NB4 (cell line): Measurements from ENCODE around the gene C5orf15.
"Not testable (repeated sequence)": the region's sequence is repeated elsewhere in the genome, so short reads cannot be mapped to it uniquely, and the experiment has no call there.

Source experiments
- DNase-seq: peaks from one replicate; pipeline ENCODE4 v3.0.0; 2010; ENCODE audit warnings: low read depth
- H3K4me3 ChIP-seq: one replicate; pipeline ENCODE4 v1.5.1; 2011; ENCODE audit warnings: mild to moderate bottlenecking, low read depth, low read length, moderate library complexity
- CTCF ChIP-seq: IDR thresholded peaks from one replicate; pipeline ENCODE4 v1.5.1; 2012; ENCODE audit warnings: low read depth, low read length
- MYC ChIP-seq: IDR thresholded peaks from 2 replicates; pipeline ENCODE4 v1.6.1; 2011; ENCODE audit warnings: low read depth, low read length
- POLR2A ChIP-seq: IDR thresholded peaks from 2 replicates; pipeline ENCODE4 v1.6.1; 2011; ENCODE audit warnings: mild to moderate bottlenecking; ENCODE audit not compliant: insufficient read length; ENCODE audit errors: extremely low read depth
- TF ChIP-seq, protein P1 (sequence below): IDR thresholded peaks from 2 replicates; pipeline ENCODE4 v1.6.1; 2011; ENCODE audit warnings: low read depth, low read length

Gene C5orf15

DNA sequence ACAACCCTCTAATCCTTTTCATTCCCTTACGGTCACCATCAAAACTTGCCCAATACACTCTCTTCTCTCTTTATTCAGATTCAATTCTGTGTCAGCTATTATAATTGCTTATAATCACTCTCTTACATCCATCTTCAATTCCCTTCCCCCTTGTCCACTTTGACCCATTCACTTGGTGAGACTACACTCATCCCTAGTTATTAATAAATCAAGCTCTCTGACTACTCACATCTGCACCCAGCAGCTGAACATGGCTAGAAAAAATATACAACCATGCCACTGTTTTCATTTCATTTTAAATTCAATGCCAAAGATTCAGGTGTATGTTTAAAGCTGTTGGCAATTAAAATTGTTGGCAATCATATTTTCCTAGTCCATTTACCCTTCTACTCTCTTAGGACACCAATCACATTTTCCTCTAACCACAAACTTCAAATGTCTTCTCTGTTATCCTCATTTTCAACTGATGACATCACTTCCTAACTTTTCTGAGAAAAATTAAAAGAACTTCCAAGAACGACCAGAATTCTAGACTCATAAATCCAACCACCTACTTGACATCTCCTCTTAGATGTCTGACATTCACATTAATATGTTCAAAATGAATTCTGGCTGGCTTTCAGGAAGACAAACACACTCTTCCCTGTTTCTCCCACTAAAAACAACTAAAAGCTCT is 5.5 kb downstream of the C5orf15 start:
- no peak for DNase-seq

DNA sequence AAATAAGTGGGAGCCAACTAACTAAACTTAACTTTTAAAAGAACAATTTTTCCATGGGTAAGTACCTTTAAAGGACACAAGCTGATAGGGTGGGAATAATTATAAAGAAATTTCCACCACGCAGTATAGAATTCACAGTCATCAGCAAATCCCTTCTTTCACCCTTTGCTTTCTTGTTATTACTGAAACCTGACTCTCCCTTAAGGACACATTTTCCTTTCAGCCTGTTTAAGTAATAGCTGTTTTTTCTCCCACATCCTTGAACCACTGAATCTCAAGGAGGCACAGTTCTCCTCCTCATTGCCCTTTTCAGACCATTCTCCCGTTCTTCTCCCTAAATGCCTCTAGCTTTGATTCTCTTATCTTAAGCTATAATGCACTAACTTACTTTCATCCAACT is 6.3 kb downstream of the C5orf15 start:
- no peak for TF ChIP-seq MYC
- TF ChIP-seq CTCF = no peak
- no peak overlapping the region for H3K4me3 ChIP-seq
- DNase-seq = no peak

More for the DNA sequence above, 5.5 kb downstream of the C5orf15 start:
- H3K4me3 ChIP-seq = no peak overlapping the region
- TF ChIP-seq MYC (no peak), CTCF (no peak), POLR2A (no peak)
- TF ChIP-seq, protein P1, sequence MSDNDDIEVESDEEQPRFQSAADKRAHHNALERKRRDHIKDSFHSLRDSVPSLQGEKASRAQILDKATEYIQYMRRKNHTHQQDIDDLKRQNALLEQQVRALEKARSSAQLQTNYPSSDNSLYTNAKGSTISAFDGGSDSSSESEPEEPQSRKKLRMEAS = no peak

GRCh38 chr5:133959643-133960042 is 8.8 kb downstream of the C5orf15 start:
- no peak overlapping the region for H3K4me3 ChIP-seq
- no peak for DNase-seq
- TF ChIP-seq, protein P1 = no peak
- TF ChIP-seq MYC = no peak
- TF ChIP-seq CTCF = no peak

DNA sequence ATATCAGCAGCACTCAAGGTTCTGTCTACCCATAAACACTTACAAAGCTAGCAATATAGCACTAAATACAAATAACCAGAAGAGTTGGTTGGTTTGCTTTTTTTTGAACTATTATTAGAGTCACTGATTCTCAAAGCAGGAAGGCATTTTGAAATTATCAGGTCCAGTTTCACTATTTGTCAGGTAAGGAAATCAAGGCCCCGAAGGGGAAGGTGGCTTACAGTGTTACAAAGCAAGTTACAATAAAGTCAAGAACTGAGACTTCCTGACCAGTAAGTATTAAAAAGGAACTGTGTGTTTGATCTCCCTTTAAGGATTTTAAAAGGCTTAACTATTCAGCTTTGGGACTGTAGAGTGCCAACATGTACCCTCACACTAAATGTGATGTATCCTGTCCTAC is 10.8 kb downstream of the C5orf15 start:
- no peak for TF ChIP-seq MYC
- no peak for DNase-seq
- H3K4me3 ChIP-seq = no peak overlapping the region

GRCh38 chr5:133957080-133957479 is 11.3 kb downstream of the C5orf15 start:
- no peak for TF ChIP-seq POLR2A
- no peak for TF ChIP-seq MYC
- TF ChIP-seq, protein P1 = no peak
- no peak for TF ChIP-seq CTCF
- no peak overlapping the region for H3K4me3 ChIP-seq
- no peak for DNase-seq

DNA sequence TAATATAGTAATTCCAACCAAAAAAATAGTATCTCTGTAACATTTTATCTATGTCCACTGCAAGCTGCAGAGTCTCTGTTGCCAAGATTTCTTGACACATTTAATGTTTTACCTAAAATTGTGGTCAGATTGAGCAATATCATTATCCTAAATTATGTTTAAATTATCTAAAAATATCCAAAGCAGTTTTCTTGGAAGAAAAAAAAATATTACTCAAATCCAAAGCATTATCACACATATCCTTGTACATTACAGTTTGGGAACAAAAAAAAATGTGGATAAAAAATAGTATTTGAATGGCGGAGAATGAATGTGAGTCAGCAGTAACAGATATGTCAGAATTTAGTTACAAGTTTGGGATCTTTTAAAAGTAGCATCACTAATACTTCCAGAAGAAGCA is 12.2 kb downstream of the C5orf15 start:
- DNase-seq, H3K4me3 ChIP-seq: not testable (repeated sequence)

DNA sequence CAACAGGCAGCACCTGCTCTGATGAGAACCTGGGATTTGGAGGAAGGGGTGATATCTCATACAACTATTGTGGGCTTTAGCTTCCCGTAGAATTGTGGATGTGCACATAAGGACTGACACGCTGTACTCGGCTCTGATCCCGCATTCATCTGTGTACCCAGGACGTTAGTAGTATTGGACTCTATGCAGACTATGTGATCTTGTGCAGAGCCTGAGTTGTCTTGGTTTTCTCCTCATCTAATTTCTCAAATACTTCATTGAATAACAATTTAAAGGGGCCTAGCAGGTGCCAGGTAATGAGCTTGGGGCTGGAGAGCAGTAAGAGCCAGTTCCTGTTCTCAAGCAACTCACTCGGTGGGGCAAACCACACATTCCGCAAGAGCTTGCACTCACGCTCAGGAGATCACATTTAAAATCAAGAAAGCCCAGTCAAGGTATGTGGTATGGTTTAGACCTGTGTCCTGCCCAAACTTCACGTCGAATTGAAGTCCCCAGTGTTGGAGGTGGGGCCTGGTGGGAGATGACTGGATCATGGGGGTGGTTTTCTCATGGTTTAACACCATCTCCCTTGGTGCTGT is 14.8 kb downstream of the C5orf15 start:
- TF ChIP-seq CTCF (no peak), MYC (no peak), POLR2A (no peak)
- TF ChIP-seq, protein P1 = no peak
- peak; percentile 12 for DNase-seq
- H3K4me3 ChIP-seq = no peak overlapping the region
